ENCODE data around the gene KIAA2012.

DNA sequence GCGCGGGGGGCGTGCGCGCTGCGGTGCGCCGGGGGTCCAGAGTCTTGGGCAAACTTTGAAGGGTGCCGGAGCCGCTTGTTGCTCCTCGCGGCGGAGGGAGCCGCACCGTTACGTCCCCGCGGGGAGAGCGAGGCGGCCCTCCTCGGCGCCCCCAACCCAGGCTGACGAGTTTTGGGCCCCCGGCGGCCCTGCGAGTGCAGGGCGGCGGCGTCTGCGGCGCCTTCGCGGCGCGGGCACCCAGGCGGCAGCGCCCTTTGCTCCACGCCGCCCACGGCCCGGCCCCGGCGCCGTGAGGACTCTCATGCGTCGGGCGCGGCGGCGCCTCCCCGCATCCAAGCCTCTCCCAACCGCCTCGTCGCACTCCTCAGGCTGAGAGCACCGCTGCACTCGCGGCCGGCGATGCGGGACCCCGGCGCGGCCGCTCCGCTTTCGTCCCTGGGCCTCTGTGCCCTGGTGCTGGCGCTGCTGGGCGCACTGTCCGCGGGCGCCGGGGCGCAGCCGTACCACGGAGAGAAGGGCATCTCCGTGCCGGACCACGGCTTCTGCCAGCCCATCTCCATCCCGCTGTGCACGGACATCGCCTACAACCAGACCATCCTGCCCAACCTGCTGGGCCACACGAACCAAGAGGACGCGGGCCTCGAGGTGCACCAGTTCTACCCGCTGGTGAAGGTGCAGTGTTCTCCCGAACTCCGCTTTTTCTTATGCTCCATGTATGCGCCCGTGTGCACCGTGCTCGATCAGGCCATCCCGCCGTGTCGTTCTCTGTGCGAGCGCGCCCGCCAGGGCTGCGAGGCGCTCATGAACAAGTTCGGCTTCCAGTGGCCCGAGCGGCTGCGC lies 38.6 kb upstream of the KIAA2012 start:
- TF ChIP-seq, protein P1, sequence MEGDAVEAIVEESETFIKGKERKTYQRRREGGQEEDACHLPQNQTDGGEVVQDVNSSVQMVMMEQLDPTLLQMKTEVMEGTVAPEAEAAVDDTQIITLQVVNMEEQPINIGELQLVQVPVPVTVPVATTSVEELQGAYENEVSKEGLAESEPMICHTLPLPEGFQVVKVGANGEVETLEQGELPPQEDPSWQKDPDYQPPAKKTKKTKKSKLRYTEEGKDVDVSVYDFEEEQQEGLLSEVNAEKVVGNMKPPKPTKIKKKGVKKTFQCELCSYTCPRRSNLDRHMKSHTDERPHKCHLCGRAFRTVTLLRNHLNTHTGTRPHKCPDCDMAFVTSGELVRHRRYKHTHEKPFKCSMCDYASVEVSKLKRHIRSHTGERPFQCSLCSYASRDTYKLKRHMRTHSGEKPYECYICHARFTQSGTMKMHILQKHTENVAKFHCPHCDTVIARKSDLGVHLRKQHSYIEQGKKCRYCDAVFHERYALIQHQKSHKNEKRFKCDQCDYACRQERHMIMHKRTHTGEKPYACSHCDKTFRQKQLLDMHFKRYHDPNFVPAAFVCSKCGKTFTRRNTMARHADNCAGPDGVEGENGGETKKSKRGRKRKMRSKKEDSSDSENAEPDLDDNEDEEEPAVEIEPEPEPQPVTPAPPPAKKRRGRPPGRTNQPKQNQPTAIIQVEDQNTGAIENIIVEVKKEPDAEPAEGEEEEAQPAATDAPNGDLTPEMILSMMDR (IDR thresholded peaks at IDR 0.05; ENCODE audit: insufficient read depth, low read length), result no peak
- TF ChIP-seq SPI1 (IDR thresholded peaks at IDR 0.05; ENCODE audit: borderline replicate concordance, low read depth) (no peak), POLR2AphosphoS5 (IDR thresholded peaks at IDR 0.05; ENCODE audit: low read depth) (no peak), GABPA (IDR thresholded peaks at IDR 0.05; ENCODE audit: low read depth) (no peak)
- TF ChIP-seq, protein P2, sequence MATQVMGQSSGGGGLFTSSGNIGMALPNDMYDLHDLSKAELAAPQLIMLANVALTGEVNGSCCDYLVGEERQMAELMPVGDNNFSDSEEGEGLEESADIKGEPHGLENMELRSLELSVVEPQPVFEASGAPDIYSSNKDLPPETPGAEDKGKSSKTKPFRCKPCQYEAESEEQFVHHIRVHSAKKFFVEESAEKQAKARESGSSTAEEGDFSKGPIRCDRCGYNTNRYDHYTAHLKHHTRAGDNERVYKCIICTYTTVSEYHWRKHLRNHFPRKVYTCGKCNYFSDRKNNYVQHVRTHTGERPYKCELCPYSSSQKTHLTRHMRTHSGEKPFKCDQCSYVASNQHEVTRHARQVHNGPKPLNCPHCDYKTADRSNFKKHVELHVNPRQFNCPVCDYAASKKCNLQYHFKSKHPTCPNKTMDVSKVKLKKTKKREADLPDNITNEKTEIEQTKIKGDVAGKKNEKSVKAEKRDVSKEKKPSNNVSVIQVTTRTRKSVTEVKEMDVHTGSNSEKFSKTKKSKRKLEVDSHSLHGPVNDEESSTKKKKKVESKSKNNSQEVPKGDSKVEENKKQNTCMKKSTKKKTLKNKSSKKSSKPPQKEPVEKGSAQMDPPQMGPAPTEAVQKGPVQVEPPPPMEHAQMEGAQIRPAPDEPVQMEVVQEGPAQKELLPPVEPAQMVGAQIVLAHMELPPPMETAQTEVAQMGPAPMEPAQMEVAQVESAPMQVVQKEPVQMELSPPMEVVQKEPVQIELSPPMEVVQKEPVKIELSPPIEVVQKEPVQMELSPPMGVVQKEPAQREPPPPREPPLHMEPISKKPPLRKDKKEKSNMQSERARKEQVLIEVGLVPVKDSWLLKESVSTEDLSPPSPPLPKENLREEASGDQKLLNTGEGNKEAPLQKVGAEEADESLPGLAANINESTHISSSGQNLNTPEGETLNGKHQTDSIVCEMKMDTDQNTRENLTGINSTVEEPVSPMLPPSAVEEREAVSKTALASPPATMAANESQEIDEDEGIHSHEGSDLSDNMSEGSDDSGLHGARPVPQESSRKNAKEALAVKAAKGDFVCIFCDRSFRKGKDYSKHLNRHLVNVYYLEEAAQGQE (IDR thresholded peaks at IDR 0.05; ENCODE audit: insufficient replicate concordance, low read depth), result no peak

All from HL-60 (cell line).